22Rv1 (cell line): ENCODE results near the gene IGSF21.

ENCODE experiments used
- ZFX ChIP-seq: fragments of 450-650 bp; IDR thresholded peaks from 2 replicates; pipeline ENCODE4 v1.6.1; 2017; ENCODE audit warnings: antibody characterized with exemption, borderline replicate concordance
- TF ChIP-seq, protein P1 (sequence below): fragments of 450-650 bp; IDR thresholded peaks from 2 replicates; pipeline ENCODE4 v1.5.1; 2017; ENCODE audit warnings: mild to moderate bottlenecking

DNA sequence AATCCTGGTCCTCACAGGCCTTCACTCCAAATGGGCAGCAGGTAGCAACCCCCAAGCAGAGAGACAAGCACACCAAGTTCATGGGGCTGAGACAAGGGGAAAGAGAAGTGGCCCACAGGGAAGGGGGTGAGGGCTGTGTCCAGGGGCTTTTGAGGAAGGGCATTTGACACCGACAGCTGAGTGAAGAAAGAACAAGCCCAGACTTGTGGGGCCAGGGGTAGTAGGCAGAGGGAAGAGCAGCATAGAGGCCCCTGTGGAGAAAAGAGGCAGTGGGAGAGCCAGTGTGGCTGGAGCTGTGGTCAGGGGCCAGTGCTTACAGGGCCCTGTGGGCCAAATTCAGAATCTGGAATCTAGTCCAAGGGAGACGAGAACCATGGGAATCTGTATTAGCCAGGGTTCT is 85.4 kb downstream of the IGSF21 start:
- TF ChIP-seq, protein P1, sequence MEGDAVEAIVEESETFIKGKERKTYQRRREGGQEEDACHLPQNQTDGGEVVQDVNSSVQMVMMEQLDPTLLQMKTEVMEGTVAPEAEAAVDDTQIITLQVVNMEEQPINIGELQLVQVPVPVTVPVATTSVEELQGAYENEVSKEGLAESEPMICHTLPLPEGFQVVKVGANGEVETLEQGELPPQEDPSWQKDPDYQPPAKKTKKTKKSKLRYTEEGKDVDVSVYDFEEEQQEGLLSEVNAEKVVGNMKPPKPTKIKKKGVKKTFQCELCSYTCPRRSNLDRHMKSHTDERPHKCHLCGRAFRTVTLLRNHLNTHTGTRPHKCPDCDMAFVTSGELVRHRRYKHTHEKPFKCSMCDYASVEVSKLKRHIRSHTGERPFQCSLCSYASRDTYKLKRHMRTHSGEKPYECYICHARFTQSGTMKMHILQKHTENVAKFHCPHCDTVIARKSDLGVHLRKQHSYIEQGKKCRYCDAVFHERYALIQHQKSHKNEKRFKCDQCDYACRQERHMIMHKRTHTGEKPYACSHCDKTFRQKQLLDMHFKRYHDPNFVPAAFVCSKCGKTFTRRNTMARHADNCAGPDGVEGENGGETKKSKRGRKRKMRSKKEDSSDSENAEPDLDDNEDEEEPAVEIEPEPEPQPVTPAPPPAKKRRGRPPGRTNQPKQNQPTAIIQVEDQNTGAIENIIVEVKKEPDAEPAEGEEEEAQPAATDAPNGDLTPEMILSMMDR = no peak
- TF ChIP-seq ZFX = no peak
